Effector CD4-positive, alpha-beta T cell (primary cell): ENCODE measurements around the gene LPXN.

Experiments
- DNase-seq: peaks from one replicate; pipeline ENCODE4 v3.0.0-alpha.2; 2020
- total RNA-seq: gene quantifications from one replicate; lab custom pipeline; 2026; lab: John Stamatoyannopoulos, UW

The LPXN gene
- total RNA-seq: 107 reads per million, percentile 84 among the genes with 10 or more reads in this experiment

DNA sequence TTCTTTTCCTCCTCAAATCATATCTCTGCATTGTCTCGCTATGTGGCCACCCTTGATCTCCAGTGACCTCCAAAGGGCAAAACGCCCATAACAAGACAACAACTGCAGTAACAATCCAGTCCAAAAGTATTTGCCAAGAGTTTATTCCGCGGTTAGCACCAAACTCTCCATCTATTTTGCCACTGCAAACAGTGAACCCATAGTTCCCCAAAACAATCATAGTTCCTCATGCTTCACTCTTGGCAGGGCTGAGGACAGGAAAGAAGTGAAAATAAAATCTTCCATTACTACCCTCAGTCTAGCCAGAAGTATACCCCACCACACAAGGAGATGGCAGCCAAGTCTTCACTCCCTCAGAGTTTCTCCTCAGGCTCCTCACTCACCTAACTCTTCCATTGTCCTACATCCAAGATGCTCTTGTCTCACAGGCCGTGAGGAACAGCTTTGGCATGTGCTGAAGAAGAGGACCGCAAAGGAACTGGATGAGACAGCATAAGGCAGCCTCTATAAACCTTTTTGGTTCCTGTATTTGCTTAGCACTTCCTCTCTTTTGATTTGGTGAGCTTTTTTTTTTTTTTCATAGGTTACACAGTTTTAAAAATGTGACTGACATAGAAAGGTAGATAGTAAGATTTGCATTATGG, at the start of gene LPXN:
Gene LPXN, minus strand, starts transcription at position 480 of the 644 bp plus-strand sequence. Its CDS starts 84 bp downstream, at position 396.
- DNase-seq: peak; percentile 63

DNA sequence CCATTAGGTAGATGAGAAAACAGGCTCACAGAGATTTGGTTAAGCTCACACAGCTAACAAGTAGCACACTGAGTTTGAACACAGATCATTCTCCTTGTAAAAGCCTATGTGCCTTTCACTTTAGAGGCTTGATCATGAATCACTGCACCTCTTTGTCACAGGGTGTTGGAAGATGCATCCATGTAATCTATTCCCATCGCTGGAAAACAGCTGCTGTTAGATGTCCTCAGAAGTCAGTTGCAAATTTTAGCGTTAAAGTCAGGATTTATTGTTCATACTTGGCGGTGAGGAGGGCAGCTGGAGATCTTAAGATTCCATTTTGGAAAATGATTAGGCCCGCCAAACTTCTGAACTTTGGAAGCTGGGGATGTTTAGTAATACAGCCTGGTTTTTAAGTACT, 49.4 kb upstream of the LPXN start:
- no peak for DNase-seq

DNA sequence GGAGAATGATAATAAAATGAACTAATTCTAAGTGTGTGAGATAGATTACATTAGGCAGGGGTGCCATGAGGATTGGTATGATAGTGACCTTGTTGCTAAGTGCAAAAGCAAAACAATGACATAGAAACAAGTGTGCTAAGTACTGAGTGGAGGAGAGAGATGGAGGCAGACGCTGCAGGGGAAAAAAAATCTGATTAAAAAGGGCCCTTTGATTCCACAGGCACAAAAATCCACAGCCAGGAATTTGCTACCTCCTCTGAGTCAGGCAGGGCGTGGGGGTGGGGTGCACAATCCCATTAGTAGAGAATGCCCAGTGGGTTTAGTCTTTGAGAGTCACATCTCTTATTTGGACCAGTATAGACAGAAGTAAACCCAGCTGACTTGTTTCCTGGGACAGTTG, 46.7 kb upstream of the LPXN start, which contains the start of gene CNTF:
Gene CNTF, plus strand, starts transcription at position 322 of the 400 bp plus-strand sequence. CDS start 88 bp downstream, outside the sequence.
- no peak for DNase-seq

DNA sequence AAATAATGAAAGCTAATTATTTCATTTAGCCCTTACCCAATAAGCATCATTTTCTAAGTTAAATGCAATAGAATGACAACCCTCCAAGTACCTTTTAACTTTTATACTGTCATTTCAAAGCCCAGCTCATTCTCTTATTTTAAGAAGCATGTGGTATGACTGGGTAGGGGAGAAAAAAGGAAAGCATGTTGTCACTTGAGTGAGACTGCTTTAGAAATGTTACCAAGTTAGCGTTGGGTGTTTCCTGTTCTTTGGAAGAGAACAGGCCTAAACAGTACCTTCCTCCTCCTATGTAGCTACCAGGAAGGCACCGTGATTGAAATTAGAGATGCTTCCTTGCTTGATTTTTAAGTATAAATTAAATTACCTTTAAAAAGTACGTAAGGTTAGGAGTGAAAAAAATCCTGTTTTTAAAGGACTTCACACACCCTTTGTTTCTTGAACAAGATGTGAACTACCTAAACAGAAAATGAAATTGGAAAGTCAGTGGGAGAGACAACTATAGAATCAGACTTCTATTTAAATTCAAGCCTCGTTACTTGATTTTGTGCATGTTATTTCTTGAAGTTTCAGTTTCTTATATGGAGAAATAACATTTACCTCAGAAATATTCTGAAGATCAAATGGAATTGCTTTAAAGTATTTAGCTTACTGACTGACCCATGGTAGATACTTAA, 46.1 kb upstream of the LPXN start:
- no peak for DNase-seq

DNA sequence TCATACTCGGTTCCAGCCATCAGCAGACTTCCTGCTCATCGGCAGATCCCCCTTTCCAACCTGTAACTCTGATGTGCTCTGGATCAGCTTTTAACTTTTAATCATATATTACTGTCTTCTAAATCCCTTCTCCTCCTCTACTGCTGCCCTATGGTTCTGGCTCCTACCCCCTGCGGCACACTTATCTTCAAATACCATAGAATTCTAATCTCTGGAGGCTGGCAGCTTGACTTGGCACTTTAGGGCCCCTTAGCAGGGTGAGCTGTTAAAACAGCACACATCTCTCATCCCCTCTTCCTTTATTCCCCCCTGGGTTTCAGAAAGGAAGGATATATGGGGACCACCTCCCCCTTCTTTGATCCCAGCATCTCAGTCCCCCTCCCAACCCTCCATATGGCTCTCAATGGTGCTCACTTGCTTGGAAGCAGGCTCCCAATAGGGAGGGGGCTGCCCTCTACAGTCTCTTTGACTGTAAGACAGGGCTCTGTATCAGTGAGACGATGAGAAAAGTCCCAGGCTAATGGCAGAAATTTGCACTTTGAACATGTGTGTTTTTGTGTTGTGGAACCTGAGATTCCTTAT, 42.4 kb upstream of the LPXN start:
- DNase-seq: no peak

DNA sequence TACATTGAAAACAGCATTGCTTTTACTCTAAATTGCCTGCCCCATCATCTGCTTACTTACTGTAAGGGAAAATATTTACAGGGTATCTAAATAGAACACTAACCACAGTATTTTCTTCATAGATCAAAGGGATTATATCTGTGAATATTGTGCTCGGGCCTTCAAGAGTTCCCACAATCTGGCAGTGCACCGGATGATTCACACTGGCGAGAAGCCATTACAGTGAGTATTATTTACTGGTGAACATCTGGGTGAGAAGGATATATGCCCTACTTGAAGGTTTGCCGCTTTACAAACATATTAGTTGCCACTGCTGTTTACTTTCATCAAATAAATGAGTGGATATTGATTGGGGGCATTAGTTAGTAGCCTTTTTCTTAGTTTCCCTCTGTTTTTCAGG, 40.9 kb upstream of the LPXN start:
- no peak for DNase-seq

DNA sequence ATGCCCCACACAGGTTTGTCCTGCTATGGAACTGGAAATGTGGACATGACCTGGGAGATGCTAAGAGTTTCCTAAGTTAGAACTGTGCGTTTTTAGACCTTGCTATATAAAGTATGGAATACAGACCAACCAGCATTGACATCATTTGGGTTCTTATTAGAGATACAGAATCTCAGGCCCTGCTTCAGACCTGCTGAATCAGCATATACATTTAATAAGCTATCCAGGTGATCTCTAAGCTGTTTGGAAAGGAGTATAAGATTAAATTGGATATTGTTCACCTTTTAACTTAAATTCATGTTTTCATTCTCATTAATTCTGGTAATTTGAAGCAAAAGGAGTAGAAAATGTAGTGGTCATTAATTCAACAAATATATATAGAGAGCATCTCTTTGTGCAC, 39.9 kb upstream of the LPXN start:
- DNase-seq: no peak

DNA sequence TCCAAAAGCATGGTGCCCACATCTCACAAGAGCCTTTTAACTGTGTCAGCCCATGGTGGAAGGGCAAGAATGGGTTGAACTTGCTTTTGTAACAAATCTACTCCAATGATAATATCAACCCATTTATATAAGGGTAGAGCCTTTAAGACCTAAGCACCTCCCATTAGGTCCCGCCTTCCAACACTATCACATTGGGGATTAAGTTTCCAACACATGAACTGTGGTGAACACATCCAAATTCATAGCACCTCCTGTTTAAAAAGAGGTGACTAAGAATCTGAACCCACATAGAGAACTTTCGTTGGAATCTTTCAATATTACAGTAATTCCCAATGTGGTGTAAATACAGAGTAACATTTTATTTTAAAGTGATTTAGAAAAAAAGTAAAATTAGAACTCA, 37.6 kb upstream of the LPXN start:
- DNase-seq: no peak

DNA sequence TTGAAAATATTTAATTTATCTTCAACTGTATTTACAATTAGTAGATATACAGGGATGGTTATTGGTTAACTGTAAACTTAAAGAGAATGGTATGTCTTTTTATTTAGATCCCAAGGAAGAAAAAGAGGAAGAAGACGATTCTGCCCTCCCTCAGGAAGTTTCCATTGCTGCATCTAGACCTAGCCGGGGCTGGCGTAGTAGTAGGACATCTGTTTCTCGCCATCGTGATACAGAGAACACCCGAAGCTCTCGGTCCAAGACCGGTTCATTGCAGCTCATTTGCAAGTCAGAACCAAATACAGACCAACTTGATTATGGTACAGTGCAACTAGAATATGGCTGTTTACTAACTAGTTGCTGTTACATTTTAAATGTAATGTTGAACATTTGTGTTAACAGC, 34.1 kb upstream of the LPXN start:
- no peak for DNase-seq

DNA sequence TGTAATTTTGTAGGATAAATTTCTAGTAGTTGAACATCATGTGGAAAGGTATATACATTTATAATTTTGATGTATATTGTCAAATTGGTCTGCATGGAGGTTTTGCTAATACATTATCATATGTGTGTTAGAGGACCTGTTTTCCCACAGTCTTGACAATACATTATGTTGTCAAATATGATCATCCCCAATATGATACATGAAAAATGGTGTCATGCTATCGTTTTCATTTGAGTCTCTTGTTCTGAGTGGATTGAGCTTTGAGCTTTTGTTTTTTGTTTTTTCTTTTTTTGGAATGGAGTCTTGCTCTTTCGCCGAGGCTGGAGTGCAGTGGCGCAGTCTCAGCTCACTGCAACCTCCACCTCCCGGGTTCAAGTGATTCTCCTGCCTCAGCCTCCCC, 32.7 kb upstream of the LPXN start:
- no peak for DNase-seq

DNA sequence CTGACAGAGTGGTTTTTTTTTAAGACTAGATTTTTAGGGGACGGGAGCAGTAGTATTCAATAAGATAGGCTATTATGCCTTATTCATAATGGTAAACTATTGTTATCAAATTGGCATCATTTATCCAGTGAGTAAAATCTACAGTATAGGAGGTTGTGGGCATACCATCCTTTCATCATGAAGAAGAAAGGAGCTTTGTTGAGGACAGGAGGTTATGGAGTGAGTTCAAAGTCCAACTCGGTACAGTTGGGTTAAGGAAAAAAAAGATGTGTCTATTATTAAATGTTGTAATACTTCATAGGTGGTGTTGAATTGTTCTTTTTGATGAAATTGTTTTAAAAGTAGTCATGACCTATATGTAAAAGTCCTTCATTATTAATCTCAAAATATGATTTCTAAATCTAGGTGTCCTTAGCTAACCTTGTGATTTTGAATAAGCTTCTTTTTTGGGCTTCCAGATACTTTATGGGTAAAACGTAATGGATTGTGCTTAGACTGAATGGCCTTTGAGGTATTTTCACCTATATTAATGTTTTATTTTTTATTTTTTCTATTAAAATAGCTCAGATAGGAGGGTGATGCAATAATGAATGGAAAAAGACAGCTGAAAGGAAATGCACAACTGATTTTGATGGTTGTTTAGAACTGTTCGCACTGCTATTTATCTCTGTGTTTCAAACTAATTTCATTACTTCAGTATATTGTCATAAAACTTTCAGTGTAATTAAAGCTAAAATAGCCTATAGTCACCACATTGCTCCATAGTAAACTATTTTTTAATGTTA, 31.5 kb upstream of the LPXN start:
- DNase-seq: no peak

DNA sequence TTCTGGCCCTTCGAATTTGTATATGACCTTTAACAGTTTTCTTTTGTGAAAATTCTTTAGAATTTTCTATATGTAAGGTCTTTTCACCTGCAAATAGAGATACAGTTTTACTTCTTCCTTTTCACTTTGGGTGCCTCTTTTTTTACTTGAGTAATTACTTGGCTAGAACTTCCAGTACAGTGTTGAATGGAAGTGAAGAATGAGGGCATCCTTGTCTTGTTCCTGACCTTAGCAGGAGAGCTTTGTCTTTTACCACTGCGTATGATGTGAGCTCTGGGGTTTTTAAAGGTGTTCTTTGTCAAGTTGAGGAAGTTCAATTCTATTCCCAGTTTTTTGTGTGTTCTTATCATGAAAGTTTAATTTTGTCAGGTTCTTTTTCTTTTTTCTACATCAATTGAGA, 24.9 kb upstream of the LPXN start:
- DNase-seq: no peak

DNA sequence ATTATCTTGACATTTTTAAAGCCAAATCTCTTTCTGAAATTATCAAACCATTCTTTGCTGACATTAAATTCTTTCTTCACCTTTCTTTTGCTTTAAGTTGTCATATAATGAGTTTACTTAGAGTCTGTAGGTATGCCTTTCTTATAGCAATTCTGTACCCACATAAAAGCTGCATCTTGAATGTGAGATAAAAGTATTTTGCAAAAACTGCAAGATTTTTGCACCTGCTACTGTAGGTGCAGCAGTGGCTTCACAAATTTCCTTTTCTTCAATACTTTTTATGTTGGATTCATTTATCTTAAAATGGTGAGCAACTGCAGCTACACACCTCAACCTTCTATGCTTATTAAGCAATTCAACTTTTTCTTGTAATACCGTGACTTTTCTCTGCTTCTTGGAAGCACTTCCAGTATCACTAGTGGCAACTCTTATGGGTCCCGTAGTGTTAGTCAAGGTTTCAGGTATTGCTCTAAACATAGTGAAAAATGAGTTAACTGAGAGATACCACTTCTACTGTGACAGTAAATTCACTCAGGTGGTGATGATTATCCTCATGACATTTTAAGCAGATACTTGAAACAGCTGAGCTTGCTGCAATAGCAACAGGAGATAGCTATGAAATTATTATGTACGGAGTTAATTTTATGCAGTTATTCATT, 22.0 kb upstream of the LPXN start:
- no peak for DNase-seq

DNA sequence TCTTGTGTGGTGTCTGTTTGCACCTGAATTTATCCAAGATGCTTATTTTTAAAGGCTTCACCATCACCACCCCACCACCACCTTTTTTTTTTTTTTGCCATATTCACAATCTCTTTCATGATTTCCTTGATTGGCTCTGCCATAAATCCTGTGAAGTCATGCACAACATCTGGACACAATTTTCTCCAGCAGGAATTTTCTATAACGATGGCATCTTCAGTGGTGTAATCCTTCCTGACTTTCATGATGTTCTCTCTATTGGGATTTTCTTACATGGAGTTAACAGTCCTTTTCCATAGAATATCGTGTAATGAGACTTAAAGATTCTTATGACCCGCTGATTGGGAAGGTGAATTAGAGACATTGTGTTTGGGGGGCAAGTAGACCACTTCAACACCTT, 21.0 kb upstream of the LPXN start:
- no peak for DNase-seq

DNA sequence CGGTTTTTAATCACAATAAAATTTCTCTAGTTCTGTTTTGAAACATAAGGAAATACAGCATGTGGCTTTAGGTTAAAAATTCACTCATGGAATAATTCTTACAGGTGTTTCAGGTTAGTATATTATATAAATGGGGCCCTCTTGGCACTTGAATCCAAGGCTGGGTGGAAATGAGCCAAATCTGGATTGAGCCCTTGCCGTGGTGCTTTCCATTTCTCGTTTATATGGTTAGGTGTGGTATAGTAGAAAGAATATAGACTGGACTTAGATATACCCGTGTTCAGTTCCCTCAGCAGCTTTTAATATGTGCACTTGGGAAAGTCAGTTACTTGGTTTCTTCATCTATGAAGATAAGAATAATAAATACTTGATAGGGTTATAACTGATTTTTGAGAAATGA, 19.2 kb upstream of the LPXN start:
- no peak for DNase-seq

DNA sequence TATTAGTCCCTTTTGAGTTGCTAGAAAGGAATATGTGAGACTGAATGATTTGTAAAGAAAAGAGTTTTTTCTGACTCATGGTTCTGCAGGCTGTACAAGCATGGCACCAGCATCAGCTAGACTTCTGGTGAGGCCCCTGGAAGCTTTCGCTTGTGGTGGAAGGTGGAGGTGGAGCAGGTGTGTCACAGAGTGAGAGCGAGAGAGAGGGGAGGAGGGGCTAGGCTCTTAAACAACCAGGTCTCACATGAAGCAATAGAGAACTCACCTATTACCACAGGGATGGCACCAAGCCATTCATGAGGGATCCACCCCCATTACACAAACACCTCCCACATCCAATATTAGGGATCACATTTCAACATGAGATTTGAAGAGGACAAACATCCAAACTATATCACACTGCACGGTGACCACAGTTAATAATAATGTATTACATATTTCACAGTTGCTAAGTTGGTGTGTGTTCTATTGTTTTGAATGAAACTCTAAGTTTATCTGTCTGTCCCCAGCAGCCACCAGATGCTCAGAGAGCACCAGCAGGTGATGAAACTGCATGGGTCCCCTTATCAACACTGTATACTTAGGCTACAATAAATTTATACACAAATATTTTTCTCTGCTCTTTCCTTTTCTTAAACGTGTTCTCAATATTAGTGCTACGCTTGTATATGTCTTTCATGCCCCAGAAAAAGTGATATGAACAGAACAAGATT, 17.3 kb upstream of the LPXN start:
- DNase-seq: no peak

DNA sequence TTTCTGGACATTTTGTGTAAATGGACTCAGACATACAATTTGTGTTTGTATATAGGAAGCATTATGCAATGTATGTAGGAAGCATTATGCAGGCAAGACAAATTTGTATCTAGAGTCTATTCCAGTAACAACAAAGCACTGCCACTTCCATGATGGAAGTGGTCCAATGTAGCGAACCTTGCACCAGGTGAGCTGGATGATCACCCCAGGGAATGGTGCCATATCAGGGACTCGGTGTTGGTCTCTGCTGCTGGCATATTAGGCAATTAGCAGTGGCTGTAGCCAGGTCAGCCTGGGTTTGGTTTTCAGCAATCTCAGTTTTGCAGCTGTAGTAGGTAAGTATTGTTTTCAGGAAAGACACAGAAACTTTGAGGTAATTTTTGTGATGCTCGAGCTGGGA, 16.0 kb upstream of the LPXN start:
- DNase-seq: no peak

DNA sequence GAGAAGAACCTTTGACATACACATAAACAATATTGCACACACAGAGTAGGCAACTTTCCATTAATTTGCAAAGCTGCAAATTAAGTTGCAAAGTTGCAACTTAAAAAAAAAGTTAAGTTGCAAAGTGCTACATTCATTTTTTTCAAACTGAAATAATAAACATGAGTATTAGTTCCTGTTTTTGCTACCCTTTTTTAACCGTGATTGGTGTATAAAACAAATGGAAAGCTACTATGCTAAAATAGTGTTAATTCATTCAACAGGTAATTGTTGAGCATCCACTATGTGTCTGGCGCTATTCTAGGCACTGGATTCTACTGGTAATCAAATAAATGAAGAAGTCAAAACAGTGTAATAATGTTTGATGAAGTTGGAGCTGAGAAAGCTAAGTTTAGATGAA, 11.3 kb upstream of the LPXN start:
- no peak for DNase-seq

DNA sequence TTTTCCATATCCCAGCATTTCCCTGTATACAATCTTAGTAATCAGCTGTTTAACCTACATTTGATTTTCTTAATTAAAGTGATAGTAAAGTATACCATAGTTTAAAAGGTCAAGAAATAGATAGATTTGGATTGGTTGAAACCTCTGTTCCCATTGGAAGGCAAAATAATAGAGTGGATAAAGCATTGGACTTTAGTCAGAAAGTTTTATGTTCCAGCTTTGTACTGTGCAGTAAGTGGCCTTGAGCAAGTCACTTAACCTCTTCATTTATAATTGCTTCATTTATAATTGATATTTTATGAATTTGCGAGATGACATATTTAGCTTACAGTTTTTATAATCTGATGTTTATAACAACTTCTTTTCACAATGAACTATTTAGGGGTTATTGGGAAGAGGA, 6.8 kb upstream of the LPXN start:
- DNase-seq: no peak

DNA sequence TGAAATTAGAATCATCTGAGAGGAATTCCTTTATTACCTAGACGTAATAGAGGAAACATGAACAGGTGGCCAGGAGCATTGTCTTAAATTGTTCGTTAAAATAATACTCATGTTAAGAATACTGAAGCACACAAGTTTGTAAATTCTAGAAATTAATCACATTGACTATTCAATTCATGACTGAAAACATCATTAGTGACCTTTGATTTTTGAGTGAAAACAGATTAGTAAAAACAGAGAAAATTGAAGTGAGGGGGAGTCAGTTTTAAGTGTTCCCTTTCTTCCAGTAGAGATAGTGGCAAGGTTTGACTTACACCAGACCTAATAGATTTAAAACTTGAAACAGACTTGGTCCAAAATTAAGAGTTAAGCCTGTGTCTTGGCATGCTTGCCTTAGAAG, 4.7 kb upstream of the LPXN start:
- DNase-seq: no peak

DNA sequence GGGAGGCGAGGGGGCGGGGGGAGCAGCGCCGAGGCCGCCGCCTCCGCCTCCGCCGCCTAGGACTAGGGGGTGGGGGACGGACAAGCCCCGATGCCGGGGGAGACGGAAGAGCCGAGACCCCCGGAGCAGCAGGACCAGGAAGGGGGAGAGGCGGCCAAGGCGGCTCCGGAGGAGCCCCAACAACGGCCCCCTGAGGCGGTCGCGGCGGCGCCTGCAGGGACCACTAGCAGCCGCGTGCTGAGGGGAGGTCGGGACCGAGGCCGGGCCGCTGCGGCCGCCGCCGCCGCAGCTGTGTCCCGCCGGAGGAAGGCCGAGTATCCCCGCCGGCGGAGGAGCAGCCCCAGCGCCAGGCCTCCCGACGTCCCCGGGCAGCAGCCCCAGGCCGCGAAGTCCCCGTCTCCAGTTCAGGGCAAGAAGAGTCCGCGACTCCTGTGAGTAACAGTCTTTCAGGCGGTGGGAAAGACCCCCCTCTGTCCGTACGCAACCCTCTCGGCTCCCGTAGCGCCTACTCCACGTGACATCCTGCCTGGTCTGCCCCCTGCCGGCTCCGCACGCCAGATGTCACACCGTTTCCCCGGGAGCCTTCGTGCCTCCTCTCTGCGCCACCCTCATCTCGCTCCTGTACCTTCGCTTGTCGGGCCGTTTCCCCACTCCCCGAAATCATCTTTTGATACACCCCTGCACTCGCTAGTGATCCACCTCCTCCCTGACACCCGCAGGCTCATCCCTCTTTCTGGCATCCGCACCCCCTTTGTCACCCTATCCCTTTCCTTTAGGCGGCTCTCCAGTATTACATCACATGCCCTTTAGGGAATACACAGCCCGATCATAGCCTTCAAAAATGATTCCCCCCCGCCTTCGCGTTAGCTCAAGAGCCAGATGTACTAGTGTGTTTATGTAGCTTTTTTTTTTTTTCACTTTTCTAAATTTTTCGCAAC, 3.8 kb upstream of the LPXN start:
- DNase-seq: peak; percentile 95
